OCI-LY1 (cell line): ENCODE data around the gene PTGDR2.

Source experiments
- H2AFZ ChIP-seq: fragments of 200-600 bp; sonication (generic), shearing (Covaris generic); 2 replicates; pipeline ENCODE4 v1.6.0; 2014; ENCODE audit warnings: antibody characterized with exemption, mild to moderate bottlenecking, low read length
- H3F3A ChIP-seq: fragments of 200-600 bp; sonication (generic), shearing (Covaris generic); 2 replicates; pipeline ENCODE4 v1.6.0; 2014; ENCODE audit warnings: mild to moderate bottlenecking, antibody characterized with exemption, low read length, moderate library complexity; ENCODE audit not compliant: insufficient read depth
- H3K27ac ChIP-seq: fragments of 200-600 bp; sonication (generic); 2 replicates; pipeline ENCODE4 v1.5.1; 2014; ENCODE audit warnings: low read length, mixed run types, mild to moderate bottlenecking, low read depth; ENCODE audit not compliant: poor library complexity, severe bottlenecking
- H3K27me3 ChIP-seq: fragments of 200-600 bp; sonication (generic); 2 replicates; pipeline ENCODE4 v1.6.0; 2014; ENCODE audit warnings: antibody characterized with exemption, mild to moderate bottlenecking, low read length, moderate library complexity; ENCODE audit not compliant: insufficient read depth
- H3K36me3 ChIP-seq: fragments of 200-600 bp; sonication (generic); 2 replicates; pipeline ENCODE4 v1.6.1; 2014; ENCODE audit warnings: mild to moderate bottlenecking, antibody characterized with exemption, low read length, moderate library complexity, mixed read lengths; ENCODE audit not compliant: insufficient read depth
- H3K4me1 ChIP-seq: fragments of 200-600 bp; sonication (generic); 2 replicates; pipeline ENCODE4 v1.5.1; 2014; ENCODE audit warnings: mild to moderate bottlenecking, low read length, moderate library complexity; ENCODE audit not compliant: insufficient read depth, severe bottlenecking
- H3K4me2 ChIP-seq: fragments of 200-600 bp; sonication (generic), shearing (Covaris generic); 2 replicates; pipeline ENCODE4 v1.6.1; 2014; ENCODE audit warnings: low read length
- H3K4me3 ChIP-seq: fragments of 200-600 bp; sonication (generic); 2 replicates; pipeline ENCODE4 v1.5.1; 2014; ENCODE audit warnings: low read length, low read depth, mild to moderate bottlenecking, mixed read lengths; ENCODE audit not compliant: poor library complexity, severe bottlenecking
- H3K79me2 ChIP-seq: fragments of 200-600 bp; shearing (Covaris generic); 2 replicates; pipeline ENCODE4 v1.6.1; 2016; ENCODE audit warnings: mixed run types, low read length, mixed read lengths; ENCODE audit not compliant: insufficient read depth
- H3K9ac ChIP-seq: fragments of 200-600 bp; sonication (generic), shearing (Covaris generic); 2 replicates; pipeline ENCODE4 v1.6.1; 2014; ENCODE audit warnings: mild to moderate bottlenecking, low read length, mixed read lengths
- H3K9me2 ChIP-seq: fragments of 200-600 bp; sonication (generic), shearing (Covaris generic); 2 replicates; pipeline ENCODE4 v1.6.1; 2014; ENCODE audit warnings: low read depth, mild to moderate bottlenecking, low read length, mixed read lengths
- H3K9me3 ChIP-seq: fragments of 200-600 bp; shearing (Covaris generic); 2 replicates; pipeline ENCODE4 v1.6.1; 2014; ENCODE audit warnings: low read length, mixed read lengths
- H4K20me1 ChIP-seq: fragments of 200-600 bp; sonication (generic), shearing (Covaris generic); 2 replicates; pipeline ENCODE4 v1.6.0; 2016; ENCODE audit warnings: mild to moderate bottlenecking, low read length; ENCODE audit not compliant: insufficient read depth
- EZH2 ChIP-seq: fragments of 200-600 bp; sonication (generic), shearing (Covaris generic); IDR thresholded peaks from 2 replicates; pipeline ENCODE4 v1.8.0; 2017; ENCODE audit warnings: borderline replicate concordance, mixed run types, mild to moderate bottlenecking, antibody characterized with exemption, low read length, moderate library complexity, mixed read lengths
- TF ChIP-seq, protein P1 (sequence below): fragments of 200-600 bp; sonication (generic), shearing (Covaris generic); IDR thresholded peaks from 2 replicates; pipeline ENCODE4 v1.5.1; 2017; ENCODE audit warnings: mild to moderate bottlenecking, antibody characterized with exemption, low read length, moderate library complexity, mixed read lengths

PTGDR2 gene

DNA sequence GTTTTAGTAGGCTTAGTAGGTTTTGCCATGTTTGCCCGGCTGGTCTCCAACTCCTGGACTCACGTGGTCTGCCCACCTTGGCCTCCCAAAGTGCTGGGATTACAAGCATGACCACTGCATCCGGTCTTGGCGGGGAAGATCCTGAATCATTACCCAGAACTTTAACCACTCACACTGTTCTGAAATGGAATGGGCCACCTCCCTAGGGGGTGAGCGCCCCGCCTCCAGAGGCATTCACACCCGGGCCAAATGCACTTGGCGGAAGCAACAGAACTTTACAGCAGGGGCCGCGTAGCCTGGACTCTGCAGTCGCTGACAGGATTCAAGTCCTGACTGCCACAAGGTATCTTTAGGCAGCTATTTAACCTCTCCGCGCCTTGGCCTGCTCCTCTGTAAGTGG, 8.5 kb downstream of the PTGDR2 start:
- no peaks in the 10 kb centered on the region for H3K27me3 ChIP-seq
- peaks cover 25% of the 10 kb centered on the region for H3K4me1 ChIP-seq
- no peaks in the 10 kb centered on the region for H4K20me1 ChIP-seq
- H3K9ac ChIP-seq: no peak overlapping the region
- H3K4me2 ChIP-seq: no peak overlapping the region
- no peaks in the 10 kb centered on the region for H3F3A ChIP-seq
- H3K4me3 ChIP-seq: no peak overlapping the region
- no peaks in the 10 kb centered on the region for H3K9me3 ChIP-seq
- no peak overlapping the region for H3K27ac ChIP-seq
- TF ChIP-seq, protein P1, sequence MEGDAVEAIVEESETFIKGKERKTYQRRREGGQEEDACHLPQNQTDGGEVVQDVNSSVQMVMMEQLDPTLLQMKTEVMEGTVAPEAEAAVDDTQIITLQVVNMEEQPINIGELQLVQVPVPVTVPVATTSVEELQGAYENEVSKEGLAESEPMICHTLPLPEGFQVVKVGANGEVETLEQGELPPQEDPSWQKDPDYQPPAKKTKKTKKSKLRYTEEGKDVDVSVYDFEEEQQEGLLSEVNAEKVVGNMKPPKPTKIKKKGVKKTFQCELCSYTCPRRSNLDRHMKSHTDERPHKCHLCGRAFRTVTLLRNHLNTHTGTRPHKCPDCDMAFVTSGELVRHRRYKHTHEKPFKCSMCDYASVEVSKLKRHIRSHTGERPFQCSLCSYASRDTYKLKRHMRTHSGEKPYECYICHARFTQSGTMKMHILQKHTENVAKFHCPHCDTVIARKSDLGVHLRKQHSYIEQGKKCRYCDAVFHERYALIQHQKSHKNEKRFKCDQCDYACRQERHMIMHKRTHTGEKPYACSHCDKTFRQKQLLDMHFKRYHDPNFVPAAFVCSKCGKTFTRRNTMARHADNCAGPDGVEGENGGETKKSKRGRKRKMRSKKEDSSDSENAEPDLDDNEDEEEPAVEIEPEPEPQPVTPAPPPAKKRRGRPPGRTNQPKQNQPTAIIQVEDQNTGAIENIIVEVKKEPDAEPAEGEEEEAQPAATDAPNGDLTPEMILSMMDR: no peak
- no peak for TF ChIP-seq EZH2
- no peak overlapping the region for H2AFZ ChIP-seq
- H3K36me3 ChIP-seq: peaks cover 53% of the 10 kb centered on the region
- peaks cover 24% of the 10 kb centered on the region for H3K79me2 ChIP-seq
- H3K9me2 ChIP-seq: no peaks in the 10 kb centered on the region

DNA sequence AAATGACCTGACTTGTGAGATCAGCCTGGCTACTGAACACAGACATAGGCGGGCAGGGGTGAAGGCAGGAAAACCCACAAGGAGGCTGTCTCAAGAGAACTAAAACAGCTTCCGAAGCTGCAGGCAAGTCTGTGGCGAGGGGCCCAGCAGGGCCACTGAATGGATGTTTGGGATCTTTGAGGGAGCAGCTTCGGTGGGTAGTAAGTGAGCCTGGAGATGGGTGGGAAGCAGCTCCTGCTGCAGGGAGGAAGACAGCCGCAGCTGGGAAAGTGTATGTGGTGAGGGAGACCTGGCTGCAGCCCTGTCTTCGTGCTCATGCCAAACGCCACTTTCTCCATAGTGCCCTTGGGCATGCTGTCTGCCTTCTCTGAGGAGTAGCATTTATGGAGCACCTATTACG, 10.4 kb downstream of the PTGDR2 start:
- peaks cover 26% of the 10 kb centered on the region for H3K79me2 ChIP-seq
- H3F3A ChIP-seq: no peaks in the 10 kb centered on the region
- peak overlapping the region; percentile 73; the same call in 1 of the 2 replicates for H3K9ac ChIP-seq

DNA sequence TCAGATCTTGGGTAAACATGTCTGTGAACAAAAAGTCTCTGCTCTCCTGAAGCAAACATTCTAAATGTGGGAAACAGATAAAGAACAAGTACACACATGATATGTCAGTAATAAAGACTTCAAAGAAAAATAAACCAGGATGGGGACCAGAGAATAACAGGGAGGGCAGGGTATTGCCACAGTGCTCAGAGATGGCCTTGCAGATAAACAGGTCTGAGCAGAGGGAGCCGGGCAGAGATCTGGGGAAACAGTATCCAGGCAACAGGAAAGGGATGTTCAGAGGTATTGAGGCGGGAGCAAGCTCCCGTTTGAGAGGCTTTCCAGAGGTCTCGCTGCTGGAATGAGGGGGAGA, 10.9 kb downstream of the PTGDR2 start:
- Histone ChIP-seq H3K4me2 (peak overlapping the region; percentile 79), H4K20me1 (no peaks in the 10 kb centered on the region), H3K27ac (no peak overlapping the region), H2AFZ (no peak overlapping the region), H3K4me3 (peak overlapping the region; percentile 71), H3F3A (no peaks in the 10 kb centered on the region), H3K27me3 (no peaks in the 10 kb centered on the region), H3K36me3 (peaks cover 35% of the 10 kb centered on the region), H3K9ac (peak overlapping the region; percentile 73; the same call in 1 of the 2 replicates), H3K4me1 (peaks cover 33% of the 10 kb centered on the region), H3K9me3 (no peaks in the 10 kb centered on the region), H3K79me2 (peaks cover 26% of the 10 kb centered on the region), H3K9me2 (no peaks in the 10 kb centered on the region)
- no peak for TF ChIP-seq EZH2
- TF ChIP-seq, protein P1: no peak

More for the DNA sequence above, 10.4 kb downstream of the PTGDR2 start:
- H4K20me1 ChIP-seq: no peaks in the 10 kb centered on the region
- peaks cover 40% of the 10 kb centered on the region for H3K36me3 ChIP-seq
- no peak overlapping the region for H2AFZ ChIP-seq
- no peak overlapping the region for H3K27ac ChIP-seq
- H3K9me2 ChIP-seq: no peaks in the 10 kb centered on the region
- H3K4me2 ChIP-seq: peak overlapping the region; percentile 79
- H3K27me3 ChIP-seq: no peaks in the 10 kb centered on the region
- no peaks in the 10 kb centered on the region for H3K9me3 ChIP-seq
- peaks cover 33% of the 10 kb centered on the region for H3K4me1 ChIP-seq
- TF ChIP-seq EZH2: no peak
- TF ChIP-seq, protein P1: no peak
- H3K4me3 ChIP-seq: peak overlapping the region; percentile 71
